IPS-20b (cell line): ENCODE data around the gene SLC12A2.

ENCODE experiments used
- H3K27ac ChIP-seq: one replicate; pipeline ENCODE4 v1.5.1; 2013; ENCODE audit warnings: low read length
- H3K27me3 ChIP-seq: 2 replicates; pipeline ENCODE4 v1.6.1; 2013; ENCODE audit warnings: mild to moderate bottlenecking, low read length, inconsistent platforms; ENCODE audit not compliant: insufficient read depth
- H3K36me3 ChIP-seq: 2 replicates; pipeline ENCODE4 v1.6.1; 2013; ENCODE audit warnings: low read depth, mild to moderate bottlenecking, inconsistent platforms, low read length, moderate library complexity; ENCODE audit not compliant: insufficient read depth
- H3K4me1 ChIP-seq: 2 replicates; pipeline ENCODE4 v1.6.1; 2013; ENCODE audit warnings: mild to moderate bottlenecking, control low read depth, inconsistent platforms, low read length, moderate library complexity; ENCODE audit not compliant: insufficient read depth
- H3K4me3 ChIP-seq: 2 replicates; pipeline ENCODE4 v1.5.1; 2013; ENCODE audit warnings: mild to moderate bottlenecking, low read length, inconsistent platforms
- H3K9ac ChIP-seq: 2 replicates; pipeline ENCODE4 v1.6.1; 2013; ENCODE audit warnings: low read depth, mild to moderate bottlenecking, inconsistent platforms, low read length, moderate library complexity
- H3K9me3 ChIP-seq: 2 replicates; pipeline ENCODE4 v1.6.1; 2013; ENCODE audit warnings: mild to moderate bottlenecking, low read depth, low read length, inconsistent platforms; ENCODE audit not compliant: insufficient read depth

Gene SLC12A2

DNA sequence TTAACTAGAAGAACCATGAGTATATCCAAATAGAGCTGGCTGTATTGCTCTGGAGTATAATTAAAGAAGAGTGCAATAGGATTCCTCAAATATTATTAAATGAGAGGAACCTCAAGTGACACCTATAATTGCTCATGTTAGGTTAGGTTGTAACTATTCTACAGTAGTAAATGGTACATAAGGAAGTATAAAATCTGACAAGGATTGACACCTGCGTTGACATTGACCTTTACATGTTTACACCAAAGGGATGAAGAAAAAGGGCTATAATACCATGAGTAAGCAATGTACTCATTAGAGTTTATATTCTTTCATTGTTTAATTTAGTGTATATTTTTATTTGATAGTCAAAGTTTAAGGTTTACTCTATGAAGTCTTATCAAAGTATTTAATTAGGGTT is 48.9 kb downstream of the SLC12A2 start:
- Histone ChIP-seq H3K36me3 (no peaks in the 10 kb centered on the region), H3K4me3 (no peak overlapping the region), H3K9ac (no peak overlapping the region), H3K4me1 (no peaks in the 10 kb centered on the region), H3K9me3 (no peaks in the 10 kb centered on the region), H3K27me3 (no peaks in the 10 kb centered on the region), H3K27ac (no peak overlapping the region)

DNA sequence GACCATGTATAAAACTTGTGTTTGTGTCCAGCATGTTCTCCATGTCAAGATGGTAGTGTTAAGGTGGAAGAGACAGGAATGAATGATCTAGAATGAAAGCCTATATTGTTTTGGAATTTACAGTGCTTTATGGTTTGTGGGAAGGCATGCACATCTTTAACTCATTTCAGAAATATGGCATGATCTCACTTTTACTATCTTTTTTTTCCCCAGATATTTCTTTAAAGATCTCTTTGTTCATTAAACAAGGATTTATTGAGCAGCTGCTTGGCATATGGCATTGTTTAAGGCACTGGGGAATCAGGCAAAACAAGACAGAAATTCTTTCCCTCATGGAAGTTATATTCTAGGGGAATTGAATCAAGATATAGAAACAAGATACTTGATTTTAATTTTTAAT is 51.7 kb downstream of the SLC12A2 start:
- Histone ChIP-seq H3K4me3 (no peak overlapping the region), H3K36me3 (no peaks in the 10 kb centered on the region; the same call in 1 of the 2 replicates), H3K27me3 (no peaks in the 10 kb centered on the region), H3K4me1 (no peaks in the 10 kb centered on the region), H3K9ac (no peak overlapping the region), H3K27ac (no peak overlapping the region), H3K9me3 (no peaks in the 10 kb centered on the region)

DNA sequence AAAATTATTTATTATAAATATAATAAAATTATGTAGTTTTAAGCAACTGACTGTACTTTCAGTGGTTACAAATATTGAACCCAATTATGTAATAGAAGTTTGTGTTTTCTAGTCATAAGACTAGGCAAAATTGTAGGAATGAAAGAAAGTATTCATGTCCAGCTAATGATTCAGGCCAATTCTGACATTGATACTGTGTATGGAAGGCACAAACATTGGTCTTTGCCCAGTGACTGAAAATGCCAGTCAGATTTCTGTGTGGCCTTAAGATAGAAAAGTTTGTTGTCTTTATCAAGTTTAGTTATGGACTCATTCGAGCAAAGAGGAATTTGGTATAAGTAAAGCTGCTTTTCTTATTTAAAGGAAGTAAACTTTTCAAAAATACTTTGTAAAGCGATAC is 60.3 kb downstream of the SLC12A2 start:
- H3K36me3 ChIP-seq = no peaks in the 10 kb centered on the region; the same call in 1 of the 2 replicates

DNA sequence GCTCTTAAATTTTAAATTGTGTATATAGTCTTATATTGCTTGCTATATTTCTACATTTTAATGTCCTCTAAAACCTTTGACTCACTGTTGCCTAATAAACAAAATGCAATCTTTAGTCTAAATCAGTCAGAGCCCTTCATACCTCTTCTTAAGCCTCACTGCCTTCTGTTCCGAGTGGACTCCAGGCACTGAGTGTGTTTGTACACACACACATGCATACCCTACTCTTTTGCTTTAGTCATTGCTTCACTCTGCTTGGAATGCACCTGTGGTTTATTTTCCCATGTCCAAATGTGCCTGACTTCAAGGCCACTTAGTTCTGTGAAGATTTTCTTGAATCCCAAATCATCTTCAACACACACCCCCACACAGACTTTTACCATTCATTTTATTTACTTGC is 60.9 kb downstream of the SLC12A2 start:
- no peaks in the 10 kb centered on the region for H3K27me3 ChIP-seq
- H3K36me3 ChIP-seq = no peaks in the 10 kb centered on the region; the same call in 1 of the 2 replicates
- no peaks in the 10 kb centered on the region for H3K9me3 ChIP-seq
- H3K4me1 ChIP-seq = no peaks in the 10 kb centered on the region
- no peak overlapping the region for H3K9ac ChIP-seq
- H3K4me3 ChIP-seq = no peak overlapping the region
- H3K27ac ChIP-seq = no peak overlapping the region

More for the DNA sequence above, 60.3 kb downstream of the SLC12A2 start:
- no peak overlapping the region for H3K27ac ChIP-seq
- H3K9me3 ChIP-seq = no peaks in the 10 kb centered on the region
- H3K9ac ChIP-seq = no peak overlapping the region
- no peaks in the 10 kb centered on the region for H3K4me1 ChIP-seq
- no peak overlapping the region for H3K4me3 ChIP-seq
- no peaks in the 10 kb centered on the region for H3K27me3 ChIP-seq

GRCh38 chr5:128146671-128147070 is 63.1 kb downstream of the SLC12A2 start:
- no peaks in the 10 kb centered on the region for H3K27me3 ChIP-seq
- H3K4me3 ChIP-seq = no peak overlapping the region
- no peaks in the 10 kb centered on the region for H3K4me1 ChIP-seq
- H3K9me3 ChIP-seq = no peaks in the 10 kb centered on the region
- peaks cover 6% of the 10 kb centered on the region; the same call in 1 of the 2 replicates for H3K36me3 ChIP-seq
- H3K27ac ChIP-seq = no peak overlapping the region
- no peak overlapping the region for H3K9ac ChIP-seq

GRCh38 chr5:128154943-128155342 is 71.4 kb downstream of the SLC12A2 start:
- peaks cover 18% of the 10 kb centered on the region; the same call in 1 of the 2 replicates for H3K36me3 ChIP-seq
- H3K4me3 ChIP-seq = no peak overlapping the region
- H3K9me3 ChIP-seq = no peaks in the 10 kb centered on the region
- H3K4me1 ChIP-seq = no peaks in the 10 kb centered on the region
- H3K9ac ChIP-seq = no peak overlapping the region
- H3K27ac ChIP-seq = no peak overlapping the region
- no peaks in the 10 kb centered on the region for H3K27me3 ChIP-seq

DNA sequence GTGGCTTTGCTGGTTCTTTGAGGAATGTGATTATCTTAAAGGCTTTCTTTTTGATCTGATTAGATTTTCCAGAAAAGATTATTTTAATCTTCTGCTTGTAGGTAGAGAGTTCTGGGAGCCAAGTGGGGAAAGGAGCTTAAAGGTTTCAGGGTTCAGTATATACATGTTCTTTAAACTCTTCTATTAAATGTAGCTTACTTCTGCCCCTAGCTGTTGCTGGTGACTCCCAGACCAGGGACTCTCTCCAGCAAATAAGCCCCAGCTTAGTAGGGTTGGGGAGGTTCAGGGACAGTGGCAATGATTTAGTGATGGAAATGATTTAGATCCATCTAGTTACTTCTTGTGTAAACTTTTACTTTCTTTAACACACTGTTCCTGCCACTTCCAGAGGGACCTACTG is 72.2 kb downstream of the SLC12A2 start:
- Histone ChIP-seq H3K4me3 (no peak overlapping the region), H3K36me3 (peaks cover 17% of the 10 kb centered on the region; the same call in 1 of the 2 replicates), H3K9ac (no peak overlapping the region), H3K9me3 (no peaks in the 10 kb centered on the region), H3K4me1 (no peaks in the 10 kb centered on the region), H3K27me3 (no peaks in the 10 kb centered on the region), H3K27ac (no peak overlapping the region)

GRCh38 chr5:128156521-128156920 is 73.0 kb downstream of the SLC12A2 start:
- Histone ChIP-seq H3K27me3 (no peaks in the 10 kb centered on the region), H3K9ac (no peak overlapping the region), H3K27ac (no peak overlapping the region), H3K36me3 (peaks cover 17% of the 10 kb centered on the region; the same call in 1 of the 2 replicates), H3K4me1 (no peaks in the 10 kb centered on the region), H3K9me3 (no peaks in the 10 kb centered on the region), H3K4me3 (no peak overlapping the region)

DNA sequence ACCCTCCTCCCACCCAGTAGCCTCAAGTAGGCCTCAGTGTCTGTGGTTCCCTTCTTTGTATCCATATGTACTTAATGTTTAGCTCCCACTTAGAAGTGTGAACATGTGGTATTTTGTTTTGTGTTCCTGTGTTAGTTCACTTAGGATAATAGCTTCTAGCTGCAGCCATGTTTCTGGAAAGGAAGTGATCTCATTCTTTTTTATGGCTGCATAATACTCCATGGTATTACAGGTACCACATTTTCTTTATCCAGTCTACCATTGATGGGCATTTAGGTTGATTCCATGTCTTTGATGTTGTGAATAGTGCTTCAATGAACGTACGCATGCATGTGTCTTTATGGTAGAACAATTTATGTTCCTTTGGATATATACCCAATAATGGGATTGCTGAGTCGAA is 74.8 kb downstream of the SLC12A2 start:
- H3K36me3 ChIP-seq = peaks cover 14% of the 10 kb centered on the region; the same call in 1 of the 2 replicates
- H3K4me3 ChIP-seq = no peak overlapping the region
- H3K9ac ChIP-seq = no peak overlapping the region
- H3K27me3 ChIP-seq = no peaks in the 10 kb centered on the region
- no peaks in the 10 kb centered on the region for H3K9me3 ChIP-seq
- H3K4me1 ChIP-seq = no peaks in the 10 kb centered on the region
- H3K27ac ChIP-seq = no peak overlapping the region

- no peak overlapping the region for H3K4me3 ChIP-seq
- no peak overlapping the region for H3K9ac ChIP-seq
- H3K4me1 ChIP-seq = no peaks in the 10 kb centered on the region
- 0 out of 2 replicates have a peak, but pooled peaks cover 4% of the 10 kb centered on the region for H3K36me3 ChIP-seq
- H3K27ac ChIP-seq = no peak overlapping the region
- H3K9me3 ChIP-seq = no peaks in the 10 kb centered on the region
- no peaks in the 10 kb centered on the region for H3K27me3 ChIP-seq
Observed at GRCh38 chr5:128163991-128164390, 80.4 kb downstream of the SLC12A2 start.

- Histone ChIP-seq H3K27me3 (no peaks in the 10 kb centered on the region), H3K4me3 (no peak overlapping the region), H3K27ac (no peak overlapping the region), H3K9ac (no peak overlapping the region), H3K4me1 (no peaks in the 10 kb centered on the region), H3K9me3 (no peaks in the 10 kb centered on the region), H3K36me3 (no peaks in the 10 kb centered on the region)
Observed at GRCh38 chr5:128169401-128170017, 85.9 kb downstream of the SLC12A2 start.

GRCh38 chr5:128172102-128172501 is 88.5 kb downstream of the SLC12A2 start:
- Histone ChIP-seq H3K36me3 (no peaks in the 10 kb centered on the region), H3K4me3 (no peak overlapping the region), H3K27ac (no peak overlapping the region), H3K4me1 (no peaks in the 10 kb centered on the region), H3K9me3 (no peaks in the 10 kb centered on the region), H3K9ac (no peak overlapping the region), H3K27me3 (no peaks in the 10 kb centered on the region)
